Calu3 (cell line): ENCODE measurements around the gene STK33. TPM values are rescaled to one million over a fixed set of nuclear protein-coding genes. Genes with fewer than 3 reads are reported as not detected.

Experiments
- BruUV-seq: library from RNA; stranded (reverse); fragments of 400-500 nt; replicated peaks from 2 replicates; lab custom pipeline; 2021; lab: Mats Ljungman, UMichigan
- CTCF ChIA-PET: fragments of 300-600 bp; sonication (Branson Sonifier 250); formaldehyde crosslinking; loops from one replicate; lab custom pipeline; 2022; ENCODE audit warnings: antibody characterized with exemption; lab: Charles Lee
- DNase-seq: peaks from one replicate; pipeline ENCODE4 v3.0.0; 2022
- H3K27ac Mint-ChIP-seq: one replicate; pipeline ENCODE4 v1.8.0; 2022; ENCODE audit warnings: mixed read lengths; ENCODE audit not compliant: unreplicated experiment
- H3K27me3 Mint-ChIP-seq: one replicate; pipeline ENCODE4 v1.8.0; 2022; ENCODE audit warnings: mixed read lengths; ENCODE audit not compliant: unreplicated experiment
- H3K36me3 Mint-ChIP-seq: one replicate; pipeline ENCODE4 v1.8.0; 2022; ENCODE audit warnings: mild to moderate bottlenecking, moderate library complexity, mixed read lengths; ENCODE audit not compliant: insufficient read depth, unreplicated experiment
- H3K4me1 Mint-ChIP-seq: one replicate; pipeline ENCODE4 v1.8.0; 2022; ENCODE audit warnings: mild to moderate bottlenecking, low read depth, mixed read lengths; ENCODE audit not compliant: unreplicated experiment
- H3K4me3 Mint-ChIP-seq: one replicate; pipeline ENCODE4 v1.8.0; 2022; ENCODE audit warnings: mild to moderate bottlenecking, low read depth, moderate library complexity, mixed read lengths; ENCODE audit not compliant: unreplicated experiment
- H3K9me3 Mint-ChIP-seq: one replicate; pipeline ENCODE4 v1.8.0; 2022; ENCODE audit warnings: low read depth, mixed read lengths; ENCODE audit not compliant: unreplicated experiment
- intact Hi-C: fragments of 100-400 bp; cut with micrococcal nuclease; formaldehyde crosslinking; loops from one replicate; pipeline ENCODE4 v1.10.0; 2022; ENCODE audit not compliant: unreplicated experiment
- total RNA-seq: library from RNA; stranded (reverse); gene quantifications from 2 replicates; pipeline ENCODE4 v1.2.3, GENCODE V29; 2022
- TF ChIP-seq, protein P1 (sequence below): fragments of 200-600 bp; IDR thresholded peaks from one replicate; pipeline ENCODE4 v1.8.0; 2022; ENCODE audit warnings: antibody characterized with exemption; ENCODE audit not compliant: unreplicated experiment

STK33 gene
- total RNA-seq, 1 experiment from 2014 or later: 3.0 TPM

DNA sequence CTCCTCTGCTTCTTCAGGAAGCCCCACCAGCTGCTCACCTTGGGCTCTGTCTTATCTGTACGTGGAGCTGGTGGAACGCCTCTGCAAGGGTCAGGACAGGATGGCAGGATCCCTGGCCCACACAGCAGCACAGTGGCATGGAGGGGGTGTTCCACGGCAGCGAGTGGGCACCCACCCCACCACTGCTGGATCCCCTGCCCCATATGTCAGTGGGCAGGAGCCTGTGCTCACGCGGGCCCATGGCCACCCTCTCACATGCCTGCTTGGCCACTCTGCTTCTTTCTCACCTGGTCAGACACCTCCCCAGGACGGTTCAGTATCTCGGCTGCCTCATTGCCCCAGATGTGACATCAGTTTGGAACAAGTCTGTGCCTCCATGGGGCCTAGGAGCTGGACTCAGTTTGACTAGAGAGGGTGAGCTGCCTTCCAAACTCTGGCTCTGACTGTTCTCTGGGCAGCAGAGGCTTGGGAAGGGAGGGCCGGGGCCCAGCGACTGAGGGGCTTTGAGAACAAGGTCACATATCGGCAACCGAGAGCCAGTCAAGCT lies 232.3 kb downstream of the STK33 start:
- no peak overlapping the region for H3K27ac Mint-ChIP-seq
- H3K36me3 Mint-ChIP-seq: no peaks in the 10 kb centered on the region
- H3K27me3 Mint-ChIP-seq: peaks cover 62% of the 10 kb centered on the region
- intact Hi-C loops: no loop called here
- DNase-seq: no peak
- no TSS peak for BruUV-seq
- TF ChIP-seq, protein P1, sequence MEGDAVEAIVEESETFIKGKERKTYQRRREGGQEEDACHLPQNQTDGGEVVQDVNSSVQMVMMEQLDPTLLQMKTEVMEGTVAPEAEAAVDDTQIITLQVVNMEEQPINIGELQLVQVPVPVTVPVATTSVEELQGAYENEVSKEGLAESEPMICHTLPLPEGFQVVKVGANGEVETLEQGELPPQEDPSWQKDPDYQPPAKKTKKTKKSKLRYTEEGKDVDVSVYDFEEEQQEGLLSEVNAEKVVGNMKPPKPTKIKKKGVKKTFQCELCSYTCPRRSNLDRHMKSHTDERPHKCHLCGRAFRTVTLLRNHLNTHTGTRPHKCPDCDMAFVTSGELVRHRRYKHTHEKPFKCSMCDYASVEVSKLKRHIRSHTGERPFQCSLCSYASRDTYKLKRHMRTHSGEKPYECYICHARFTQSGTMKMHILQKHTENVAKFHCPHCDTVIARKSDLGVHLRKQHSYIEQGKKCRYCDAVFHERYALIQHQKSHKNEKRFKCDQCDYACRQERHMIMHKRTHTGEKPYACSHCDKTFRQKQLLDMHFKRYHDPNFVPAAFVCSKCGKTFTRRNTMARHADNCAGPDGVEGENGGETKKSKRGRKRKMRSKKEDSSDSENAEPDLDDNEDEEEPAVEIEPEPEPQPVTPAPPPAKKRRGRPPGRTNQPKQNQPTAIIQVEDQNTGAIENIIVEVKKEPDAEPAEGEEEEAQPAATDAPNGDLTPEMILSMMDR: no peak
- CTCF ChIA-PET: no interaction called here
- H3K4me1 Mint-ChIP-seq: no peaks in the 10 kb centered on the region
- H3K4me3 Mint-ChIP-seq: no peak overlapping the region
- no peaks in the 10 kb centered on the region for H3K9me3 Mint-ChIP-seq

DNA sequence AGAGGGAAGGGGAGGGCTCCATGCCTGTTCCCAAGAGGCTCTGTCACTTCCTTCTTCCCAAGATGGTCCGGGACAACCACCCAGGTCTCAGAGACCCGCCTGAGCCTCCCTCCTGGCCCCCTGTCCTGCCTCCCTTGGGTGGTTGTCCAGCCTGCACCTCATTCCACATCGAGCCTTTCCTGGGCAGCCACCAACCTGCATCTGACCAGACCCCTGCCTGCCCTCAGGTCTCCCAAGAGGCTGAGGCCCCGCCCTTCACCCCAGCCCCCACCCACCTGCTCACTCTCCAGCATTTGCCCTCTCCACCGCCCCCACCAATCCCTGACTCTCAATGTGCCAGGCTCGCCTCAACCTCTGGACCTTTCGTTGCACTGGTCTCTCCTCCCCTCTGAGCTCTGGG lies 232.8 kb downstream of the STK33 start:
- no peaks in the 10 kb centered on the region for H3K36me3 Mint-ChIP-seq
- peaks cover 65% of the 10 kb centered on the region for H3K27me3 Mint-ChIP-seq
- no TSS peak for BruUV-seq
- no peaks in the 10 kb centered on the region for H3K4me1 Mint-ChIP-seq
- TF ChIP-seq, protein P1: no peak
- no peak overlapping the region for H3K4me3 Mint-ChIP-seq
- no peak for DNase-seq
- CTCF ChIA-PET: no interaction called here
- intact Hi-C loops: no loop called here
- H3K9me3 Mint-ChIP-seq: no peaks in the 10 kb centered on the region
- H3K27ac Mint-ChIP-seq: no peak overlapping the region

DNA sequence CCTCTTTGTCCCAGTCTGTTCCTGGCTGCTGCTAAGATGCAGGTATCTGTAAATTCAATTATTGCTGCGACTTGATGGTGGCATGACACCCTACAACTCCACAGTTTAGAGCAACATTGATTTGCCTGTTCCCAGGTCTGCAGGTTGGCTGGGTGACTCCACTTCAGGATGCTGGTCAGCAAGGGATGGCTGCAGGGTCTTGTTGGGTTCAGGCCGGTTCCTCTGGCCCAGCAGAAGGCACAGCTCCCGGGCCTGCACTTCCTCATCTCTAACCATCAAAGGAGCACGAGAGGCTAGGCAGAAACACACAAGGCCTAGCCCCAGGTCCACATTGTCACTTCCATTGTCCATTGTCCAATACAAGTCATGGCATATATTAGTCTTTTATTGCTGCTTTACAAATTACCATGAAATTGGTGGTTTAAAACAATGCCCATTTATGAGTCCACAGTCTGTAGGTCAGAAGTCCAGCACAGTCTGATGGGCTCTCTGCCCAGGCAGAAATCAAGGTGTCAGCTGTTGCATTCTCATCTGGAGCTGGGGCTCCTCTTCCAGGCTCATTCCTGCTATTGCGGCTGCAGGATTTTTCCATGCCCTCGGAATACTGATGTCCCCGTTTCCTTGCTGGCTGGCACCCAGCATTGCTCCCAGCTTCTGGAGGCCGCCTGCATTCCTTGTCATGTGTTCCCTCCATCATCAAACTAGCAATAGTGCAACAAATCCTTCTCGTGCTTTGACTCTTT lies 233.8 kb downstream of the STK33 start:
- Mint-ChIP-seq H3K36me3 (no peaks in the 10 kb centered on the region), H3K27ac (no peak overlapping the region), H3K9me3 (no peaks in the 10 kb centered on the region), H3K4me1 (no peaks in the 10 kb centered on the region), H3K27me3 (peaks cover 65% of the 10 kb centered on the region), H3K4me3 (no peak overlapping the region)
- intact Hi-C loops: no loop called here
- DNase-seq: no peak
- CTCF ChIA-PET: no interaction called here
- BruUV-seq: no TSS peak
- TF ChIP-seq, protein P1: no peak

DNA sequence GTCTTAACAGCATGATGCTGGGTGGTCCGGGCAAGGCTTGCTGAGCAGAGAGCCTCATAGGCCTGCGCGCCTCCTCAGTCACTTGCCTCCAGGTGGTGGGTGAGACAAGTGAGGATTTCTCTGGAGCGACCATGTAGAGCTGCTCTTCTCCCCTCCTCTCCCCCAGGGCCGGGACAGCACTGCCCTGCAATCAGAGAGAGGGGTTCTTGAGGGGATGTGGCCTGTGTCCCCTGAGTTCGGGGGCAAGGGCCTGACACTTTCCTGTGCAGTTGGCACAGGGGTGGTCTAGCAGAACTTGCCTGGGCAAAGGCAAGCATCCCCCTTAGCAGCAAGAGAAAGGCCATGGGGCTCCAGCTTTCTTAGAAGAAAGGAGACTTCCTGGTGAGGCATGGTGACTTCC lies 234.5 kb downstream of the STK33 start:
- Mint-ChIP-seq H3K4me3 (no peak overlapping the region), H3K27me3 (peaks cover 65% of the 10 kb centered on the region), H3K36me3 (no peaks in the 10 kb centered on the region), H3K9me3 (no peaks in the 10 kb centered on the region), H3K27ac (no peak overlapping the region), H3K4me1 (no peaks in the 10 kb centered on the region)
- intact Hi-C loops: no loop called here
- DNase-seq: no peak
- TF ChIP-seq, protein P1: no peak
- CTCF ChIA-PET: no interaction called here
- no TSS peak for BruUV-seq
